Fibroblast of villous mesenchyme (primary cell): ENCODE results near the gene PER2. TPM values are rescaled to one million over a fixed set of nuclear protein-coding genes. Genes with fewer than 3 reads are reported as not detected.

Experiments used
- DNase-seq: peaks from one replicate; pipeline ENCODE4 v3.0.0-alpha.2; 2010; ENCODE audit warnings: low read depth
- H3K4me3 ChIP-seq: 2 replicates; pipeline ENCODE4 v1.5.1; 2011; ENCODE audit warnings: low read depth, mild to moderate bottlenecking, low read length
- total RNA-seq: library from RNA; depleted of rRNA; stranded (reverse); fragments of >200 nt; gene quantifications from 2 replicates; pipeline ENCODE4 v1.2.3, GENCODE V29; 2012
- TF ChIP-seq, protein P1 (sequence below): IDR thresholded peaks from 2 replicates; pipeline ENCODE4 v1.5.1; 2012; ENCODE audit warnings: low read depth, mild to moderate bottlenecking, low read length; ENCODE audit not compliant: insufficient read depth

The PER2 gene
- total RNA-seq, 1 donor, result 4.3 TPM

DNA sequence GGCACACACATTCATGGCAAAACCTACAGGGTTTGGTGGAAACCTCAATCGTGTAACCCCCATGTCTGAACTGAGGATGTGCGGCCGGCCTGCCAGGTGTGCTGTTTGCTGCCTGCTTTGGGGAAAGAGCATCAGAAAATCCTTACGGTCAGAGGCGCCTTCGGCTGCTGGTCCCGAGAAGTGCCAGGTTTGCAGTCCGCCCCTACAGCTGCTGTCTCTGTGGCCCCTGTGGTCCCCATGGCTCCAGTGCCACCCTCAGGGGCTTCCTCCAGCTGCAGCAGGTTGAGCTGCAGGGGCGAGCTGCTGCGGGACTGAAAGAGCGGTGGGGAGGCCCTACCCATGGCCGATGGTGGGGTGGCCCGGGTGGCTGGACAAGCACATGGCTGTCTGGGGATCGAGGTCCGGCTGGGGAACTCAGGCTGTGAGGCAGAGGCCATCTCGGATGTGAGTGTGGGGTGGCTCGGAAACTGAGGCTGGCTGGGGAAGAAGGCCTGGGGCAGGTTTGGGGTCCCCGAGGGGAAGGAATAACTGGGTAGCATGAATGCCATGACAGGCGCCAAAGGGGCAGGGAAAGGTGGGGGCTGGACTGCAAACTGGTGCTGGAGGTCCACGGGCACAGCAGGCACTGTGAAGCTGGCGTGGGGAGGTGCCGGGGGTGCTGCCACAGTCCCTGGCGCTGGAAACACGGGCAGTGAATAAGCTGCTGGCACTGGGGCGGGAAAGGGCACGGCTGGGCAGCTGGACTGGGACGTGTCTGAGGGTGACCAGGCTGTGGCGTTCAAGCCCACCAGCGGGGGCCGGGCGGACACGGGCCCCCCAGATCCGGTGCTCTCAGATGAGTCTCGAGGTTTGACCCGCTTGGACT lies 35.4 kb downstream of the PER2 start:
- TF ChIP-seq, protein P1, sequence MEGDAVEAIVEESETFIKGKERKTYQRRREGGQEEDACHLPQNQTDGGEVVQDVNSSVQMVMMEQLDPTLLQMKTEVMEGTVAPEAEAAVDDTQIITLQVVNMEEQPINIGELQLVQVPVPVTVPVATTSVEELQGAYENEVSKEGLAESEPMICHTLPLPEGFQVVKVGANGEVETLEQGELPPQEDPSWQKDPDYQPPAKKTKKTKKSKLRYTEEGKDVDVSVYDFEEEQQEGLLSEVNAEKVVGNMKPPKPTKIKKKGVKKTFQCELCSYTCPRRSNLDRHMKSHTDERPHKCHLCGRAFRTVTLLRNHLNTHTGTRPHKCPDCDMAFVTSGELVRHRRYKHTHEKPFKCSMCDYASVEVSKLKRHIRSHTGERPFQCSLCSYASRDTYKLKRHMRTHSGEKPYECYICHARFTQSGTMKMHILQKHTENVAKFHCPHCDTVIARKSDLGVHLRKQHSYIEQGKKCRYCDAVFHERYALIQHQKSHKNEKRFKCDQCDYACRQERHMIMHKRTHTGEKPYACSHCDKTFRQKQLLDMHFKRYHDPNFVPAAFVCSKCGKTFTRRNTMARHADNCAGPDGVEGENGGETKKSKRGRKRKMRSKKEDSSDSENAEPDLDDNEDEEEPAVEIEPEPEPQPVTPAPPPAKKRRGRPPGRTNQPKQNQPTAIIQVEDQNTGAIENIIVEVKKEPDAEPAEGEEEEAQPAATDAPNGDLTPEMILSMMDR, result no peak
- no peak overlapping the region for H3K4me3 ChIP-seq
- no peak for DNase-seq

DNA sequence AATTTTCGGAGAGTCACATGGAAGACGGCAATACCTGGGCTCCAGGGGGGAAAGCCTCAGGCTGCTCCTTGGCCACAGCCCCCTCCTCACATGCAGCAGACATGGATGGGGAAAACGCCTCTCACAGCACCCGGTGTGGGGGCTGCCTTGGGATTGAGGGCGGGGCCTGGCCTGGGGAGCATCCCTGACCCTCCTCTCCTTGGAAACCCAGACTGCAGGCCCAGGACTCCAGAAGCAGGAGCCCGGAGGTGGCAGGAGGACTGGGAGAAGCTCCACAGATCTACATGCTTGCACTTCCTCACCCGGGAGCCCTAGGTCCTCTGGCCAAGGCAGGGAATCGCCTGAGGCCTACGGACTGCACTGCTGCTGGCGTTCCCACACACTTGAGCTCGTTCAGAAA lies 36.4 kb downstream of the PER2 start:
- H3K4me3 ChIP-seq, result no peak overlapping the region
- no peak for DNase-seq
- TF ChIP-seq, protein P1, result no peak

DNA sequence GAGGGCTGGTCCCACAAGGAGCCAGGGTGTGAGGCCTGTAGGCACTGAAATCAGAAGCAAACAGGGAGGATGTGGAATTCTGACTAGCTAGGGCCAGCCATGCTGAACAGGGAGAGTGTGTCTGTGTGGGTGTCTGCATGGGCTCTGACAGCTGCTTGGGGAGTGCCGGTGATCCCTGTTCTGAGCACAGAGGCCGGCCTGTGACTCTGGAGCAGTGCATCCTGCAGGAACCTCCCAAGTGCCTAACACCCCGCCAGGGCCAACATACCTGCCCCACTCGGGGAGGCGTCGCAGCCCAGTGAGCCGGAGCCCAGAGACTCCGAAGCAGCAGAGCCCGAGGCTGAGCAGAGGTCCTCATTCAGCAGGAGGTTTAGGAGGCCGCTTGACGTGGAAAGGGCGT lies 37.1 kb downstream of the PER2 start:
- TF ChIP-seq, protein P1, result no peak
- DNase-seq, result no peak
- H3K4me3 ChIP-seq, result no peak overlapping the region

DNA sequence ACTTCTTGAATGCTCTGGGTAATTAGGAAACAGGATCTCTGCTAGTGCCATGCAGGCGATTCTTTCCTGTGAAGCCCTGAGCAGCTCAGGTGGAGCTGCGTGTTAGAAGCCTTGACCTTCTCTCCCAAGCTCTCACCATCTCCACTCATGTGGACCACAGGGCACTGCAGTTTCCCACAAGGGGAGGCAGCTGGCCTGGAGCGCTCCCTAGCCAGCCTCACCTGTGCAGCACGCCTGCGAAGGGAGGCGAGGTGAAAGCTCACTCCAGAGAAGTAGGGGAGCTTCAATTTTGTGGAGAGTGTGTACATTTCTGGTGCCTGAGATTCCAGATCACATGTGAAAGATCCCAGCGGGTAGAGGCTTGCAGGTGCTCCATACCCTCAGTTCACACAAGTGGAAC lies 37.5 kb downstream of the PER2 start:
- H3K4me3 ChIP-seq, result no peak overlapping the region
- TF ChIP-seq, protein P1, result no peak
- no peak for DNase-seq

- H3K4me3 ChIP-seq, result no peak overlapping the region
- TF ChIP-seq, protein P1, result no peak
- DNase-seq, result no peak
Measured at GRCh38 chr2:238247841-238248453, 40.5 kb downstream of the PER2 start.

DNA sequence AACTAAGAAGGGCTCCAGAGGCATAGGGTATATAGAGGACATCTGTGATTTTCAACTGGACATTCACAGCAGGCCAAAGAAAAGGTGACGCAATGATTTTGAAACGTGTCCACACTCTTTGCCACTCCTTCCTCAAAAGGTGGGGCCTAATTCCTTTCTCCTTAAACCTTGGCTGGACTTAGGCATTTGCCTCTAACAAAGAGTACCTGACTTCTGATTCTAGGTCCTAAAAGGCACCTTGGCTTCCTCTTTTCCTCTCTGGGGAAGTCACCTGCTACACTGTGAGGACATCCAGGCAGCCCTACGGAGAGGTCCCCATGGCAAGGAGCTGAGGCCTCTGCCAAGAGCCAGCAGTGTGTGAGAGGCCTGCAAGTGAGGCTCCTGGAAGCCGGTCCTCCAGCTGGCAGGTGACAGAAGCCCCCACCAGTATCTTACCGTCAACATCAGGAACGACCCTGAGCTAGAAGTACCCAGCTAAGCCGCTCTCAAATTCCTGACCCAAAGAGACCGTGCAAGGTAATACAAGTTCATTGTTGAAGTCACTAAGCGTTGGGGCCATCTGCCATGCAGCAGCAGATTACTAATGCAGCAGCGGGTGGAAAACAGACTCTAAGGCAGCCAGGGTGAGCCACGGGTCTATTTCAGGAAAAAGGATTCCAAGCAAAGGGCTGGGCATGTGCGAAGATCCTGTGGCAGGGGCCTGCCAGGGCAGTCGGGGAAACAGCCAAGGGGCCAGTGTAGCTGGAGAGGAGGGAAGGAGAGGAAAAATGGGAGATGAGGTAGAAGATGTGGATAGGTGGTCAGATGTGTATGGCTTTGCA lies 41.2 kb downstream of the PER2 start:
- no peak for DNase-seq
- TF ChIP-seq, protein P1, result no peak
- no peak overlapping the region for H3K4me3 ChIP-seq
